SK-N-SH (cell line): ENCODE data around the gene REXO1. TPM values are rescaled to one million over a fixed set of nuclear protein-coding genes. Genes with fewer than 3 reads are reported as not detected.

ENCODE experiments used
- CTCF ChIA-PET: fragments of 300-600, 350-600 bp; formaldehyde crosslinking; extraction: SDS; loops from one replicate; lab custom pipeline; 2021; lab: Yijun Ruan, JAX
- POLR2A ChIA-PET: fragments of 350-600 bp; sonication (Branson Sonifier 250); formaldehyde crosslinking; extraction: SDS; loops from one replicate; lab custom pipeline; 2020; ENCODE audit warnings: antibody characterized with exemption, inconsistent platforms; lab: Yijun Ruan, JAX
- DNase-seq: peaks from one replicate; pipeline ENCODE4 v3.0.0; 2012
- H2AFZ ChIP-seq: fragments of 200-600 bp; sonication (generic); 2 replicates; pipeline ENCODE4 v1.8.1; 2016; ENCODE audit warnings: antibody characterized with exemption, mild to moderate bottlenecking, low read depth
- H3F3A ChIP-seq: fragments of 200-600 bp; sonication (generic); replicated peaks from 2 replicates; pipeline ENCODE3; 2016; ENCODE audit warnings: antibody characterized with exemption, mild to moderate bottlenecking; ENCODE audit not compliant: insufficient read depth
- H3K27ac ChIP-seq, 2 experiments: fragments of 200-500 bp in 1 of 2; fragments of 200-600 bp in 1 of 2; sonication (Bioruptor generic) in 1 of 2; sonication (generic), shearing (Covaris generic) in 1 of 2; 2 replicates each; pipeline versions ENCODE4 v1.5.1 to v1.6.1; 2014 to 2016; ENCODE audit warnings: low read depth in 2 of 2, inconsistent platforms in 1 of 2, low read length in 1 of 2, mild to moderate bottlenecking in 1 of 2, mixed read lengths in 1 of 2
- H3K27me3 ChIP-seq: fragments of 200-600 bp; sonication (generic), shearing (Covaris generic); 2 replicates; pipeline ENCODE4 v1.6.1; 2016; ENCODE audit warnings: mixed run types; ENCODE audit not compliant: insufficient read depth
- H3K36me3 ChIP-seq, 2 experiments: fragments of 200-500 bp in 1 of 2; fragments of 200-600 bp in 1 of 2; sonication (Bioruptor generic) in 1 of 2; sonication (generic) in 1 of 2; replicated peaks in 1 of 2; 2 replicates each; pipeline versions ENCODE3 to v1.5.1; 2014 to 2016; ENCODE audit warnings: low read length in 1 of 2, mild to moderate bottlenecking in 1 of 2; ENCODE audit not compliant: insufficient read depth in 2 of 2, control insufficient read depth in 1 of 2
- H3K4me1 ChIP-seq, 2 experiments: fragments of 200-500 bp in 1 of 2; fragments of 200-600 bp in 1 of 2; sonication (Bioruptor generic) in 1 of 2; sonication (generic), shearing (Covaris generic) in 1 of 2; 2 replicates each; pipeline versions ENCODE4 v1.5.1 to v1.6.1; 2014 to 2016; ENCODE audit warnings: low read depth in 1 of 2, low read length in 1 of 2, mixed run types in 1 of 2; ENCODE audit not compliant: insufficient read depth in 2 of 2, control insufficient read depth in 1 of 2
- H3K4me2 ChIP-seq: fragments of 200-600 bp; sonication (generic), shearing (Covaris generic); 2 replicates; pipeline ENCODE4 v1.6.1; 2017; ENCODE audit warnings: mixed run types
- H3K4me3 ChIP-seq, 2 experiments: fragments of 200-500 bp in 1 of 2; fragments of 200-600 bp in 1 of 2; sonication (Bioruptor generic) in 1 of 2; sonication (generic), shearing (Covaris generic) in 1 of 2; 2 replicates each; pipeline versions ENCODE4 v1.5.1 to v1.8.1; 2014 to 2016; ENCODE audit warnings: low read depth in 2 of 2, inconsistent platforms in 1 of 2, low read length in 1 of 2, mild to moderate bottlenecking in 1 of 2, mixed read lengths in 1 of 2, moderate library complexity in 1 of 2
- H3K79me2 ChIP-seq: fragments of 200-600 bp; sonication (generic); 2 replicates; pipeline ENCODE4 v1.8.1; 2017; ENCODE audit warnings: mild to moderate bottlenecking; ENCODE audit not compliant: insufficient read depth
- H3K9ac ChIP-seq: fragments of 200-600 bp; sonication (generic); 2 replicates; pipeline ENCODE4 v1.6.1; 2017; ENCODE audit warnings: mixed run types
- H3K9me2 ChIP-seq: fragments of 200-600 bp; sonication (generic); 2 replicates; pipeline ENCODE4 v1.6.1; 2017; ENCODE audit warnings: mixed run types
- H3K9me3 ChIP-seq: fragments of 200-600 bp; sonication (generic); 2 replicates; pipeline ENCODE4 v1.6.1; 2017; ENCODE audit warnings: mixed run types, mild to moderate bottlenecking, moderate library complexity
- H4K20me1 ChIP-seq: fragments of 200-600 bp; sonication (generic); 2 replicates; pipeline ENCODE4 v1.6.1; 2017; ENCODE audit warnings: mild to moderate bottlenecking, mixed run types; ENCODE audit not compliant: insufficient read depth
- ELF1 ChIP-seq: IDR thresholded peaks from 2 replicates; pipeline ENCODE4 v1.4.0; 2012
- EP300 ChIP-seq, 2 experiments: IDR thresholded peaks; 2 replicates each; pipeline versions ENCODE4 v1.4.0 to v1.6.1; 2012; ENCODE audit warnings: borderline replicate concordance in 1 of 2, low read depth in 1 of 2, low read length in 1 of 2
- GATA2 ChIP-seq: sonication (generic); formaldehyde crosslinking; IDR thresholded peaks from 2 replicates; pipeline ENCODE4 v1.5.0; 2020; ENCODE audit warnings: mild to moderate bottlenecking, missing genetic modification reagents
- MEF2A ChIP-seq: IDR thresholded peaks from 2 replicates; pipeline ENCODE4 v1.4.0; 2012; ENCODE audit warnings: low read depth, borderline replicate concordance
- NRF1 ChIP-seq: IDR thresholded peaks from 2 replicates; pipeline ENCODE4 v1.6.1; 2012; ENCODE audit warnings: low read depth, mild to moderate bottlenecking, low read length
- RAD21 ChIP-seq: IDR thresholded peaks from 2 replicates; pipeline ENCODE4 v1.6.1; 2012; ENCODE audit warnings: mild to moderate bottlenecking, low read length
- RCOR1 ChIP-seq: fragments of 150-350 bp; IDR thresholded peaks from 2 replicates; pipeline ENCODE4 v1.6.1; 2017; ENCODE audit warnings: antibody characterized with exemption, low read length
- SIN3A ChIP-seq: IDR thresholded peaks from 2 replicates; pipeline ENCODE4 v1.6.1; 2012; ENCODE audit warnings: low read depth, mild to moderate bottlenecking, low read length, moderate library complexity, borderline replicate concordance
- SMC3 ChIP-seq: IDR thresholded peaks from 2 replicates; pipeline ENCODE4 v1.6.1; 2012; ENCODE audit warnings: low read depth, low read length, improper control_type of control experiment
- TEAD4 ChIP-seq: IDR thresholded peaks from 2 replicates; pipeline ENCODE4 v1.4.0; 2012; ENCODE audit warnings: mild to moderate bottlenecking, borderline replicate concordance; ENCODE audit not compliant: insufficient read depth
- WGBS: methylation state at CpG from one replicate; pipeline ENCODE4 v1.1.6; 2017; ENCODE audit warnings: low lambda C conversion rate; 5-methylcytosine and 5-hydroxymethylcytosine counted together
- polyA plus RNA-seq, 3 experiments: library from polyadenylated mRNA; depleted of rRNA; stranded (reverse); fragments of >200 nt; gene quantifications; 2 replicates each; pipeline ENCODE4 v1.2.3, GENCODE V29; 2012
- TF ChIP-seq, protein P1 (sequence below): IDR thresholded peaks from 2 replicates; pipeline ENCODE4; 2012
- TF ChIP-seq, protein P2 (sequence below): IDR thresholded peaks from 2 replicates; pipeline ENCODE4 v1.4.0; 2012; ENCODE audit warnings: low read depth, borderline replicate concordance
- TF ChIP-seq, protein P3 (sequence below): fragments of 200-600 bp; sonication (generic); IDR thresholded peaks from 2 replicates; pipeline ENCODE4 v1.6.1; 2017; ENCODE audit warnings: antibody characterized with exemption, mild to moderate bottlenecking, moderate library complexity

Gene REXO1
- polyA plus RNA-seq, 1 of the 3 experiments (the other 2 are of a cell fraction) = 18.8 TPM

DNA sequence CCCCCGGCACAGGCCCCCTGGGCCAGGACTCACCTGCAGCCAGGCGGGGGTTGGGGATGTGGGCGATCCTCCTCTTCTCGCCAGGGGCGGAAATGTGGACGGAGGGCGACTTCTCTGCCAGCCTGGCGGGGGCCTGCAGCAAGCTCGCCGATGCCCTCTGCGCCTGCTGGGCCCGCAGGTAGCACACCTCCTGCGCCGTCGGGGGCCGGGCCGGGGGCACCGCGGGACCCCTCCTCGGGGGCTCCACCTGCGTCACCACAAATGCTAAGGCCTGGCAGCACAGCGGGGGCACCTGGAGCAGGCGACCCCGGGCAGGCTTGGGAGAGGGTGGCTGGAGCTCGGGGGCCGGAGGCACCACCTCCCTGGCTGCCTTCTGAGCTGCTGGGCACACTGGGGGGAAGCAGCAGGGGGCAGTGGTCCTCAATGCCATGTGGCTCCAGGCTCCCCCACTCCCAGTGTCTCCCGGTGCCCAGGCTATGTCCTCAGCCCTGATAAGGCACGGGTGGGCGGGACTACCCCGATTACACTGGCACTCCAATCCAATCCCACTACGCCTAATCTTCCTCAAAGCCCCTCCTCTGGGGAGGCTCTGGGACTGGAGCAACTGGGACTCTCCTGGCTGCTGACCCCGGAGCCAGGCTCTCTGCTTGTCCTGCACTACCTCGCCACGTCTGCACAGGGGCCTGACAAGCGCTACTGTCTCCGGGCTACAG, 24.6 kb downstream of the REXO1 start:
- POLR2A ChIA-PET = no interaction called here
- H3K9me3 ChIP-seq = no peaks in the 10 kb centered on the region
- H2AFZ ChIP-seq = no peak overlapping the region
- peaks cover 6% of the 10 kb centered on the region for H3F3A ChIP-seq
- no peaks in the 10 kb centered on the region for H3K27me3 ChIP-seq
- no peak overlapping the region for H3K9ac ChIP-seq
- peaks cover 14% of the 10 kb centered on the region; the same call in 1 of the 2 replicates for H4K20me1 ChIP-seq
- H3K9me2 ChIP-seq = no peaks in the 10 kb centered on the region
- peaks cover 25% of the 10 kb centered on the region; the same call in 1 of the 2 replicates for H3K79me2 ChIP-seq
- TF ChIP-seq ELF1 (no peak), RCOR1 (no peak), GATA2 (CRISPR knock-in tag) (no peak), SMC3 (no peak), RAD21 (no peak), MEF2A (no peak), NRF1 (no peak), SIN3A (no peak), EP300 (IDR thresholded peaks at IDR 0.05; ENCODE audit: borderline replicate concordance in 1 of 2, low read depth in 1 of 2, low read length in 1 of 2) (no peak), TEAD4 (no peak)
- TF ChIP-seq, protein P1, sequence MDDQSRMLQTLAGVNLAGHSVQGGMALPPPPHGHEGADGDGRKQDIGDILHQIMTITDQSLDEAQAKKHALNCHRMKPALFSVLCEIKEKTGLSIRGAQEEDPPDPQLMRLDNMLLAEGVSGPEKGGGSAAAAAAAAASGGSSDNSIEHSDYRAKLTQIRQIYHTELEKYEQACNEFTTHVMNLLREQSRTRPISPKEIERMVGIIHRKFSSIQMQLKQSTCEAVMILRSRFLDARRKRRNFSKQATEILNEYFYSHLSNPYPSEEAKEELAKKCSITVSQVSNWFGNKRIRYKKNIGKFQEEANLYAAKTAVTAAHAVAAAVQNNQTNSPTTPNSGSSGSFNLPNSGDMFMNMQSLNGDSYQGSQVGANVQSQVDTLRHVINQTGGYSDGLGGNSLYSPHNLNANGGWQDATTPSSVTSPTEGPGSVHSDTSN = no peak
- TF ChIP-seq, protein P2, sequence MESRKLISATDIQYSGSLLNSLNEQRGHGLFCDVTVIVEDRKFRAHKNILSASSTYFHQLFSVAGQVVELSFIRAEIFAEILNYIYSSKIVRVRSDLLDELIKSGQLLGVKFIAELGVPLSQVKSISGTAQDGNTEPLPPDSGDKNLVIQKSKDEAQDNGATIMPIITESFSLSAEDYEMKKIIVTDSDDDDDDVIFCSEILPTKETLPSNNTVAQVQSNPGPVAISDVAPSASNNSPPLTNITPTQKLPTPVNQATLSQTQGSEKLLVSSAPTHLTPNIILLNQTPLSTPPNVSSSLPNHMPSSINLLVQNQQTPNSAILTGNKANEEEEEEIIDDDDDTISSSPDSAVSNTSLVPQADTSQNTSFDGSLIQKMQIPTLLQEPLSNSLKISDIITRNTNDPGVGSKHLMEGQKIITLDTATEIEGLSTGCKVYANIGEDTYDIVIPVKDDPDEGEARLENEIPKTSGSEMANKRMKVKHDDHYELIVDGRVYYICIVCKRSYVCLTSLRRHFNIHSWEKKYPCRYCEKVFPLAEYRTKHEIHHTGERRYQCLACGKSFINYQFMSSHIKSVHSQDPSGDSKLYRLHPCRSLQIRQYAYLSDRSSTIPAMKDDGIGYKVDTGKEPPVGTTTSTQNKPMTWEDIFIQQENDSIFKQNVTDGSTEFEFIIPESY = no peak
- TF ChIP-seq, protein P3, sequence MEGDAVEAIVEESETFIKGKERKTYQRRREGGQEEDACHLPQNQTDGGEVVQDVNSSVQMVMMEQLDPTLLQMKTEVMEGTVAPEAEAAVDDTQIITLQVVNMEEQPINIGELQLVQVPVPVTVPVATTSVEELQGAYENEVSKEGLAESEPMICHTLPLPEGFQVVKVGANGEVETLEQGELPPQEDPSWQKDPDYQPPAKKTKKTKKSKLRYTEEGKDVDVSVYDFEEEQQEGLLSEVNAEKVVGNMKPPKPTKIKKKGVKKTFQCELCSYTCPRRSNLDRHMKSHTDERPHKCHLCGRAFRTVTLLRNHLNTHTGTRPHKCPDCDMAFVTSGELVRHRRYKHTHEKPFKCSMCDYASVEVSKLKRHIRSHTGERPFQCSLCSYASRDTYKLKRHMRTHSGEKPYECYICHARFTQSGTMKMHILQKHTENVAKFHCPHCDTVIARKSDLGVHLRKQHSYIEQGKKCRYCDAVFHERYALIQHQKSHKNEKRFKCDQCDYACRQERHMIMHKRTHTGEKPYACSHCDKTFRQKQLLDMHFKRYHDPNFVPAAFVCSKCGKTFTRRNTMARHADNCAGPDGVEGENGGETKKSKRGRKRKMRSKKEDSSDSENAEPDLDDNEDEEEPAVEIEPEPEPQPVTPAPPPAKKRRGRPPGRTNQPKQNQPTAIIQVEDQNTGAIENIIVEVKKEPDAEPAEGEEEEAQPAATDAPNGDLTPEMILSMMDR = no peak
- no peak overlapping the region for H3K4me3 ChIP-seq
- 94% methylated on average over 16 of the region's 36 CpGs for WGBS
- H3K4me1 ChIP-seq = peaks cover 0 to 7% of the 10 kb centered on the region in 2 experiments; a peak in 1 of 4 replicates
- CTCF ChIA-PET = interaction anchor here (0.7 to 8.1 kb wide), 5 partner anchors 17 to 151 kb away, joined by 3 to 188 read pairs (median 6); no protein-coding TSS in a partner anchor
- H3K27ac ChIP-seq = no peak overlapping the region; a peak in 1 of 4 replicates
- no peak overlapping the region for H3K4me2 ChIP-seq
- DNase-seq = peak; percentile 55
- H3K36me3 ChIP-seq = peaks cover 15 to 44% of the 10 kb centered on the region in 2 experiments
